ENCODE results near the gene TP53I11.

DNA sequence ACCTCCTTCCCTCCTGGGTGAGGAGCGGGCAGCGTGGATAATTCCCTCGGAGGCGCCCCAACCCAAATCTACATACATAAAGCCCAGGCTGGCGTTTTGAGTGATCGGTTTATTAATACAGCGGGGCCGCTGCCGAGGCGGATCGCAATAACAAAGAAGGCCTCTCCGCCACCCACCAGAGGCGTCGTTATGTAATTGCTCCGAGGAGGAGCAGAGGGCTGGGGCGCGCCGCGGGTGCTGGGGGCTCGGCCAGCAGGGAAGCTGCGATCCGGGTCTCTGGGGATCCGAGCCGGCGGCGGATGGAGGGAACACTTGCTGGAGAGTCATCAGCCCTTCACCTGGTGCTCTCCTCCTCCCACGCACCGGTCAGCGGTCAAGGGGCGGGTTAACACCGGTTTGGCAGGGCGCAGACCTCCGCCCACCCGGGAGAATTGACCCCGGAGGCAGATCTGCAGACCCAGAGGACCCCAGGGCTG is 6.4 kb upstream of the TP53I11 start:
- TF ChIP-seq POLR2A (IDR thresholded peaks at IDR 0.05), result no peak
- TF ChIP-seq CTCF (IDR thresholded peaks at IDR 0.05), result peak in 1 of 4 experiments; percentile 13
- TF ChIP-seq EP300 (IDR thresholded peaks at IDR 0.05), result no peak
- TF ChIP-seq POLR2AphosphoS5 (IDR thresholded peaks at IDR 0.05), result no peak

Measured in gastroesophageal sphincter (tissue), 3 donors.